SKM-1 treated with dmso at 0.1 percent for 144 hours (cell line): Measurements from ENCODE around the gene ROGDI.
"Not testable (repeated sequence)": the region's sequence is repeated elsewhere in the genome, so short reads cannot be mapped to it uniquely, and the experiment has no call there.

Experiments
- DNase-seq: peaks from one replicate; lab custom pipeline; 2025; ENCODE audit not compliant: unreplicated experiment; lab: John Stamatoyannopoulos, UW

Gene ROGDI

GRCh38 chr16:4792951-4793513 lies 9.4 kb downstream of the ROGDI start:
- DNase-seq, result no peak

GRCh38 chr16:4790871-4791270 lies 11.6 kb downstream of the ROGDI start:
- DNase-seq, result no peak

GRCh38 chr16:4790261-4790660 lies 12.2 kb downstream of the ROGDI start:
- DNase-seq, result no peak

- DNase-seq, result no peak
Measured at GRCh38 chr16:4788910-4789309, 13.5 kb downstream of the ROGDI start.

- DNase-seq, result no peak
Measured at GRCh38 chr16:4788489-4788889, 13.9 kb downstream of the ROGDI start.

GRCh38 chr16:4787627-4788482 lies 14.6 kb downstream of the ROGDI start, which contains the start of gene SEPTIN12:
Gene SEPTIN12 (minus strand): TSS chr16:4788345. CDS start chr16:4787645, 700 bp downstream.
- DNase-seq, result no peak

- DNase-seq, result no peak
Measured at GRCh38 chr16:4787068-4787467, 15.4 kb downstream of the ROGDI start.

- no peak for DNase-seq
Measured at GRCh38 chr16:4785758-4786433, 16.5 kb downstream of the ROGDI start.

- DNase-seq, result not testable (repeated sequence)
Measured at GRCh38 chr16:4784444-4784987, 17.9 kb downstream of the ROGDI start.

GRCh38 chr16:4783951-4784336 lies 18.5 kb downstream of the ROGDI start:
- DNase-seq, result no peak

- DNase-seq, result no peak
Measured at GRCh38 chr16:4783251-4783950, 19.0 kb downstream of the ROGDI start.

- no peak for DNase-seq
Measured at GRCh38 chr16:4780235-4780634, 22.2 kb downstream of the ROGDI start.

GRCh38 chr16:4778050-4778392 lies 24.4 kb downstream of the ROGDI start:
- no peak for DNase-seq

- DNase-seq, result no peak
Measured at GRCh38 chr16:4777339-4778049, 24.9 kb downstream of the ROGDI start.

GRCh38 chr16:4776141-4776705 lies 26.2 kb downstream of the ROGDI start:
- no peak for DNase-seq

- DNase-seq, result no peak
Measured at GRCh38 chr16:4775005-4775404, 27.4 kb downstream of the ROGDI start.

- no peak for DNase-seq
Measured at GRCh38 chr16:4772351-4772750, 30.1 kb downstream of the ROGDI start.

- DNase-seq, result no peak
Measured at GRCh38 chr16:4771646-4772045, 30.8 kb downstream of the ROGDI start.

GRCh38 chr16:4769306-4769638 lies 33.2 kb downstream of the ROGDI start:
- DNase-seq, result no peak

- peak; percentile 89 for DNase-seq
Measured at GRCh38 chr16:4768549-4769305, 33.7 kb downstream of the ROGDI start.
